ENCODE data around the gene SLC35E3.

GRCh38 chr12:68824597-68825250 lies 78.7 kb downstream of the SLC35E3 start:
- TF ChIP-seq POU2F2 (IDR thresholded peaks at IDR 0.05; ENCODE audit: low read depth, low read length) (no peak), POLR2AphosphoS5 (IDR thresholded peaks at IDR 0.05; ENCODE audit: low read depth, low read length) (no peak; the same call in 1 of the 2 replicates), POLR2A (IDR thresholded peaks at IDR 0.05; ENCODE audit: low read depth, low read length) (no peak; the same call in 1 of the 2 replicates), SPI1 (IDR thresholded peaks at IDR 0.05; ENCODE audit: low read depth, low read length) (no peak)

All from GM12891 (cell line).